KOPT-K1 (cell line): ENCODE data around the gene NDC1.

Experiments used
- H3K27ac ChIP-seq: fragments of 200-600 bp; sonication (generic); 2 replicates; pipeline ENCODE4 v1.5.1; 2016; ENCODE audit warnings: antibody characterized with exemption, mild to moderate bottlenecking, low read depth, low read length; ENCODE audit not compliant: poor library complexity, severe bottlenecking
- H3K36me3 ChIP-seq: fragments of 200-600 bp; sonication (generic); 2 replicates; pipeline ENCODE4 v1.5.1; 2017; ENCODE audit warnings: antibody characterized with exemption, mild to moderate bottlenecking, low read length, moderate library complexity; ENCODE audit not compliant: insufficient read depth
- H3K9me3 ChIP-seq: fragments of 200-600 bp; sonication (generic); 2 replicates; pipeline ENCODE4 v1.5.1; 2017; ENCODE audit warnings: antibody characterized with exemption, low read length, mild to moderate bottlenecking; ENCODE audit not compliant: insufficient read depth, poor library complexity, severe bottlenecking

The NDC1 gene

DNA sequence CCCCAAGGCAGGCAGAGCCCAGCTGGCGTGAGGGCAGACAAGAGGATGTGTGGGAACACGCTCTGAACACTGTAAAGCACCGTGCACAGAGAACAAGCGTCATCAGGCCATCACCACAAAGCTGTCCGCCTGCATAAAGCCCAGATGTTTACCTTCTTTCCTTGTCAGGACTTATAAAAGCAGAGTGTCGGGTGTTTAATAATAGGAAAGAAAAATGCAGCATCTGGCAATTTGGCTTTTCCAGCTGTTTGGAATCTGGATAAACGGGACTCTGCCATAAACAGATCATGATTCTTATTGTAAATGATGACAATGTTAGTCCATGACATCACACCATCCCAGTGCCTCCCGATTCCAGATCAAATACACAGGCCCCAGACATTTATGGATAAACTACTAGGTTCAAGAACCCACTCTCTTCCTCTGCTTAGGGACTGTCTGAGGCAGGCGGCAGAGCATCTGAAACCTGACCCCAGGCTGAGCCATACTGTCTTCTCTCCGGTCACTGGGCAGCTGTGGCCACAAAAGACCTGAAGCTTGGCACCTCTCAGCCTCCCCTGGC lies 103.4 kb downstream of the NDC1 start:
- Histone ChIP-seq H3K9me3 (no peaks in the 10 kb centered on the region), H3K27ac (no peak overlapping the region), H3K36me3 (no peaks in the 10 kb centered on the region)

DNA sequence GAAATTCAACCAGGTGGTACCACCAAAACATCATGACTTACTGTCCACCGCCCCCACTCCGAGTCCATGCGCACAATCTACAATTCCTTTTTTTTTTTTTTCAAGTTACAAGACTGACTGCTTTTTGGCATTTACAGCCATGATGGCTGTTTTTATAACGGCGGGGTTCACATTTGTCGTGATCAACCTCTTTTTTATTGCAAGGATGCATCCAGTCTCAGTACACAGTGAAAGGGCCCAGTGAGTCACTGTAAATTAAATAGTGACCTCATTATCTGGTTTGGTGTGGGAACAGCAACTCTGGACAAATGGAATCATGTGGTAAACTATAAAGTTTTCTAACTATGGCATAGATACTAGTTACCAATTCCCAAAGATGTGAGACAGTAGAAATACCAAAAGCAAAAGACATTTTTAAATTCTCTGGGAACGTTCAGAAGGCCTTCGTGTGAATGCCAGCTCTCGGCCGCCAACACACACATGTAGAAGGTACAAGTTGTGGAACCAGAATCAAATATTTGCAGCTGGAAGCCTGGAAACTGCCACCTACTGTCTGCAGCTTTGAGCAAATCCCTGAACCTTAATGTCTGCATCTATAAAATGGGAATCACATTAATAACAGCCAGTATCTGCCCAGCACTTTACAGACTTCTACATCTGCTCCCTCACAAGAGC lies 104.0 kb downstream of the NDC1 start:
- no peaks in the 10 kb centered on the region for H3K9me3 ChIP-seq
- H3K27ac ChIP-seq, result no peak overlapping the region
- no peaks in the 10 kb centered on the region for H3K36me3 ChIP-seq

DNA sequence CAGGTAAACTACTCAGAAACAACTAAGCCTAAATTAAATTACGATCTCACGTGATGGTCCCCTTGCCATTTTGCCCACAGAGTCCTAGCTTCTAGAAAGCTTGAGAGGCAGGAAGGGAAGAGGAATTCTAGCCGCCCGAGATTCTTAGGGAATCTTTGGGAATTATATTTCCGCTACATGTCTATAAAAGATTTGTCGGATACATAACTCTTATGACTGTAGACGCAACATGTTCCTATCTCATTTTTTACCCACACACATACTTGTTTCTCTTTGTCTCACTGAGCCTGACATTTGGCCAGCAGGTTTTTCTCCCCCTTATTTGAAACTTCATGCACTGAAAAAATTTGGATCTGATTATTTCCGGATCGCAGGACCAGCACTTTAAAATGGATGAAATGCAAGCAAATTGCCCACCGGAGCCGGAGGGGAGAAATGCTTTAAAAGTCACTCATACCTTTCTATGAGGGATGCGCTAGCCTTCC lies 104.6 kb downstream of the NDC1 start:
- H3K36me3 ChIP-seq, result no peaks in the 10 kb centered on the region
- no peaks in the 10 kb centered on the region for H3K9me3 ChIP-seq
- no peak overlapping the region for H3K27ac ChIP-seq

DNA sequence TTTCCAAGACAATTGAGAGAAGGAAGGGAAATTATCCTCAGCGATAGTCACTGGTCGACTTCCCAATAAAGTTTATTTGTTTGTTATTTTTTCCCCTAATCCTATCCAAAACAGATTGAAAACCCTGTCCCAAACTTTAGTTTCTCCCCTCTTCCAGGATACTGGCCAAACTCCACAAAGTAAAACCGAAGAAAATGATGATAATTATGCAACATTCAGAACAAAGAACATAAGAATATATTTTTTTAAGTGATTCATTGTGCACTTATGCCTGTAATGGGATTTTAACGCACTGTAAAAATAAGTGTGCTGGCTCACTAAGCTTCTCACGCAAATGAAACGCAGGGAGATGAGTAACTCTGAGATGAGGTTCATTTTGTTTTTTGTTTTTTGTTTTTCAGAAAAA lies 105.2 kb downstream of the NDC1 start:
- Histone ChIP-seq H3K27ac (no peak overlapping the region), H3K9me3 (no peaks in the 10 kb centered on the region), H3K36me3 (no peaks in the 10 kb centered on the region)

DNA sequence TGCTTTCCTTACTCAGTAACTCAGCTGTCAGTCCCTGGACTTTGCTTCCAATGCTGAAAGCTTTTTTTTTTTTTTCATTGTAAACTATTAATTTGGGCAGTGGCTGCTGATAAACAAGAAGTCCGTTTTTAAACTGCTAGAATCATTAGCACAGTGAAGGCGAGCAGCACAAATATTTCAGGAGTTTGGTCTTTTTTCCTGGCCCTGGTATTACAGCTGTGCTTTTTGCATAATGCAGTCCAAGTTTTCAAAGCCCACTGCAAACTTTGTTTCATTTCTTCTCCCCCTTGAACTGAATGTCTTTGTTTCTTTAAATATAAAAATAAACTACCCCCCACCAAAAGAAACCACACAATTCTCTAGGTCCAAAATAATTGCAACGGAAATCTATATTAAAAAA lies 105.7 kb downstream of the NDC1 start:
- Histone ChIP-seq H3K27ac (no peak overlapping the region), H3K9me3 (no peaks in the 10 kb centered on the region), H3K36me3 (no peaks in the 10 kb centered on the region)

DNA sequence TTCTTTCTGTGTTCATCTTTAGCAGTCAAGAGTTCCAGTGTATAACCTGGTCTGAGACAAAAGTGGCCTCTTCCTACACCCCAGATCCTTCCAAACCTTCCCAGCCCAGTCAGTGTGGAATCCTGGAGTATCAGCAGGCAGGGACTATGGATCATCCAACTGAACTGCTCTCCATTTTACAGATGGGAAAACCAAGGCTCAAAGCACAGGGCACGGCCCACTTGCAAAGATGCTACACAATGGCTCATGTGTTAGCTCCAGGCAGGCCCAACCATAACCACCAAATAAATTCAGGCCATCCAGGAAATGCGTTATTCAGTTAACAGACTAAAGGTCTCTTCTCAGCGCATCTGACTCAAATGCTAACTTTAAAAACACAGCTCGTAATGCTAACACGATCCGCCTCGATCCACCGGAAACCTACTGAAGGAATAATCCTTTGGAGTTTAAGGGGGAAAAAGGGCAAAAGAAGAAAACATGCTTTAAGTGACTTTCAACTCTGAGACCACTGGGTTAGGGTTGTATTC lies 106.3 kb downstream of the NDC1 start:
- H3K9me3 ChIP-seq, result no peaks in the 10 kb centered on the region
- H3K27ac ChIP-seq, result no peak overlapping the region
- H3K36me3 ChIP-seq, result no peaks in the 10 kb centered on the region

DNA sequence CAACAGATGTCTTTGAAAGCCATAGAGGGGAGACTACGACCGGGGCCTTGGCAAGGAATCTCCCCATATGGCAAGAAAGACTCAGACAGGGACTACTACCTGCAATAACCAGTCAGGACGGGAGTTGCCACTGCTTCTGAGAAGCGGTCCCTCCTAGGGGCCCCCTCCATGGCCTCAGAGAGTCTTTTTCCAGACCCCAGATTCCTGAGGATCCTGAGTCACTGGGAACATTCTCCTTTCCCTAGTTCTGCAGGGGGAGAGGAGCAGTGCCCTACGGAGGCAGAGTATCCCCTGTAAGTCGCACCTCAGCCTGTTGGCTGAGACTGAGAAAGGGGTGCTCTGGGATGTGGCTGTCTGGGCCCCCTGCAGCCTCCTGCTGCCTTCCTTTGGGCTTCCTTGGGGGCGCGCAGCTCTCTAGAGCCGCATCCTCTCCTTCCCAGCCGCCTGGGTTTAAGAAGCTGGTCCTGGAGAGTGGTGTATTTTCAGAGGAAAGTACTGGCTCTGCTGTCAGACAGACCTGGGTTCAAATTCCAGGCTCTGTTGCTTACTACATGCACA lies 107.0 kb downstream of the NDC1 start:
- H3K27ac ChIP-seq, result no peak overlapping the region
- H3K9me3 ChIP-seq, result no peaks in the 10 kb centered on the region

DNA sequence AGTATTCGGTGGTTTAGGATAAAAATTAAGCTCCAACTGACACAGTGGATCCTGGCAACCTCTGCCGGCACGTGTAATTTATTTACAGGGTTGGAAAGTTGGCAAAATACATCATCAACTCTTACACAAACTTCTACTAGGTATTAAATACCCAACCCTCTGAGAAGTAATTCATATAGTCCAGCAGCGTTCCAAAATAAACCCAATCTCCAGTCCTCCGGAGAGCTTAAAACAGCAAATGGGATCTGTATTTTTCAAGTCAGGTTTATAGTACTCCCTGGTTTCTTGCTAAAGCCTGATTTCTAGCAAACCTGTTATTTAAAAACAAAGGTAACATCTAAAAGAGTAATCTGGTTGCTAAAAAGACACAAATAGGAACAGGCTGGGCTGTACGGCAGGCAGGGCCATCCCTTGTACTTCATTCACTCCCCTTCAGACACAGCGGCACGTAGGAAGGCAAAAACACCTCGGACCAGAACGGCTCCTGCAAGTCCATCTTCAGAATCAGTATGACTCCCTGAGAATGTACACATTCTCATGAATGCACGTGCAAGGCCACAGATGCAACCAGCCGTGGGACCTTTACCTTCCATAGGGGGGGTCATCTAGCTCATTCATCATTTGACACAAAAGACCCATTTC lies 107.8 kb downstream of the NDC1 start:
- no peak overlapping the region for H3K27ac ChIP-seq
- H3K9me3 ChIP-seq, result no peaks in the 10 kb centered on the region
- H3K36me3 ChIP-seq, result no peaks in the 10 kb centered on the region

More for the DNA sequence above, 107.0 kb downstream of the NDC1 start:
- H3K36me3 ChIP-seq, result no peaks in the 10 kb centered on the region

DNA sequence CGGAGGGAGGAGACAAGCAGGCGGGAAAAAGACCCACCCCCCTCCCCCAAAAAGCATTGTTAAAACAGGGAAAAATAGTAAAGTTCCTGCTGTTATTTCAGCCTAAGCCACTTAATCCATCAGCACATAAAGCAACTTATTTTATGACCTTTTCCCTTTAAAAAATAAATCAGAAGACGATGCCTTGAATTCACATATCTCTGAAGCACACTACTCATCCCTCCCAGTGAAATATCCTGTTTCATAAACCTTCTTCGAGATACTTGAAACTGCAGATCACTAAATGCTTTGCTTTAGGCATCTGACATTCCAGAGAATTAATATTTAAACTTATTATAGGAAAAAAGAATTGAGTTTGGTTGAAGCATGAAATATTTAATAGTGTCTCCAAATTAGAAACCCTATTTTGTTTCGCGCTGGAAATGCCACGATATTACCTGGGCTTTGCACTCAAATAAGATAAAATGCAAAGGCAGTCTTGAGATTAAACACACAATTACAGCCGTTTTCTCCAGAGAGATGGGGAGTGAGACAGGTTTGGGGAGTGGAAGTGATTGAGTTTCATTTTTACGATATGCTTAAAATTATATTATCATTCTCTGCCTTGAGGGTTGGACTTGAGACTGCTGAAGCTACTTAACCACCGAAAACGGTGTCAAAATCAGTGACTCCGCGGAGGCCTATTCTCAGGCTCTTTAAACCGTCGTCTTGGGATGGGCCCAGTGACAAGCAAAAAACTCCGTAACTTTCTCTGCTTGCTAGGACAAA lies 108.5 kb downstream of the NDC1 start:
- Histone ChIP-seq H3K36me3 (no peaks in the 10 kb centered on the region), H3K27ac (no peak overlapping the region), H3K9me3 (no peaks in the 10 kb centered on the region)

DNA sequence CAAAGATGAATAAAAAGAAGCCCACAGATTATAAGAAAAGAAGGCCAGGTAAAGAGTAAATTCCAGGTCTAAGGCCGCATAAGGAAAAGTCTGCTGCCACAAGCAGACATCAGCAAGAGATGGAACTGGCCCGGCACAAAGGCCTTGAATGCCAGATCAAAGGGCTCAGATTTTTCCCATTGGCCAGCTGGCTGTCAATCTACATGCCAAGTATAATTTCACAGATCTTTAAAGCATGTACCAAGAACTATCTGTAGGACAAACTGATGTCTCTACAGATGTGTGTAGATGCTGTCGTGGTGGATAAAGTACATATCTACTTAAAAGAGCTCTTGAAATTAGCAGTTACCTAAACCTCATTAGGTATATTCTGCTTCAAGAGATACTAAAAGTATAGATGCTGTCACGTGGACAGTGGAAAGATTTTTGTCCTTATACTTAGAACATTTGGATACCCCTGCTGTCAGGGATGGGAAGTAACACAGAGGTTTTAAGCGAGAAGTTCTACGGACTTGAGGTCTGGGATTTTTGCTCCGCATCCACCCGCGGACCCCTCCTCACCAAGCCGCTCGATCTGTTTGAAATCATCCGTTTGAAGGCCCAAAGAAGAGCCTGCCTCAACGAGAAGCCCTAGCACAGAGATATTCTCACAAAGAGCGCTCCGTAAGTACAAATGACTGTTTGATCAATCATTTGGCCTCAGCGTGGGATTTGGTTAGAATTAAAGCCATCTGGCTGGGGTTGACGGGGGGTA lies 109.2 kb downstream of the NDC1 start:
- Histone ChIP-seq H3K27ac (no peak overlapping the region), H3K9me3 (no peaks in the 10 kb centered on the region), H3K36me3 (no peaks in the 10 kb centered on the region)

DNA sequence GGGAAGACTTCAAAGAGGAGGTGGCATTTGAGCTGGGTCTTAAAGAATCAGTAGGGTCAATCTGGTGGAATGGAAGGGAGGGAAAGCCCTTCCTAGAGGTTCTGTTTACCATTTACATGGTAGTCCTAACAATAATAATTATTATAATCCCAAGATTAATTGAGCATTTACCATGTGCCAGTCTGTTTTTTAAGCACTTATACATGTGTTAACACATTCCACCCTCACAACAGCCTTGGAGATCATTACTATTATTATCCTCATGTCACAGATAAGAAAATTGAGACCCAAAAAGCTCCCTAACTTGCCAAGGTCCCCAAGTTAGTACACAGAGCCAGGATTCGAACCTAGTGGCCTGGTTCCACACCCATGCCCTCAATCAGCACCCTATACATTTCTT lies 109.9 kb downstream of the NDC1 start:
- no peaks in the 10 kb centered on the region for H3K36me3 ChIP-seq
- no peak overlapping the region for H3K27ac ChIP-seq
- no peaks in the 10 kb centered on the region for H3K9me3 ChIP-seq

DNA sequence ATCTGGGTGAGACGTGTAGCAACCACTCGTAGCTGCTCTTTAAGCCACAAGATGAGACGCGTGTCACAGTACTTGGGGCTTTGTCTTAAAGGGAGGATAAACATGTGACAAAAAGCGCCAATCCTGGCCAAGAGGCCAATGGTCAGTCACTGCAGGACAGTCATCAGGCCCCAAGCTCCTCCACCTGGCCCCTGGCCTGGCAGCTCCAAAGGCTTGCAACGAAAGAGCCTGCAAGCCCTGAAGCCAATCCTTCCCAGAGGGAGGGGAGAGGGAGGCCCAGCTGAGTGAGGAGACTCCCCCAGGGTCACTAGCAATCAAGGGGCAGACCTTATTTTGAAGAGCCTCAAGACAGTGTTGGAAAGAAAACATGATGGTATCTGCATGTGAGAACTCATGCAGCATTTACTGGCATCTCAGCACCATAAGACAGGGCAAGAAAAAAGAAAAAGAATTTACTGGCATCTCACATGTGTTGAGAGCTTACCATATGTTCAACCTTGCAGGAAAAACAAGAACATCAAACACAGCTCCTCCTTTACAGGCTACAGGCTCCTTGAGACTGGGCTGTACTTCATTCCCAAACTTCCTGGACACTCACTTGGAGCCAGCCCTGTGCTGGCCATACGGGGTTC lies 110.5 kb downstream of the NDC1 start:
- Histone ChIP-seq H3K9me3 (no peaks in the 10 kb centered on the region), H3K27ac (no peak overlapping the region), H3K36me3 (no peaks in the 10 kb centered on the region)

DNA sequence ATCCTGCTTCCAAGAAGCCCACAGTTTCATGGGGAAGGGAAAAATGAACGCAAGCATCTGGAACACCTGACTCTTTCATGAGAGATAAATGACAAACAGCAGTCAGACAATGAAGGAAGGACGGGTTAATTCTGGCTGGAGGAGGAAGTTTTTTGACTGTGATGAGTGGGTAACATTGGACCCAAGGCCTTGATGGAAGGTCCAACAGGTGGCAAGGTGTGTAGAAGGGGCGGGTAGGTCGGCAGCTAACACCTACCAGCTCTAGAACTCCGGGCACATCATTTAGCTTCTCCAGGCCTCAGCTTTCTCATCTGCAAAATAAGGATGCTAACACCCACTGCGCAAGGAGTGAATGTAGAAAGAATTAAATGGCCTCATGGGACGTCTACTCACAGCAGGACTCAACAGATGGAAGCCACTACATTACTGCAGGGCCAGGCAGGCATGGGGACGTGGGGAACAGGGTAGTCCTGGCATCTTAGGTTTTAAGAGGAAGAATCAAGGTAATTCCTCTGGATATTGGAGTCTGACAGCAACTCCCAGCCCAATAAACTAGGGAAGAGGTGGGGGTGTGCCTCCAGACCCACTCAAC lies 112.0 kb downstream of the NDC1 start:
- Histone ChIP-seq H3K27ac (no peak overlapping the region), H3K9me3 (no peaks in the 10 kb centered on the region), H3K36me3 (no peaks in the 10 kb centered on the region)
